MM.1S (cell line): ENCODE measurements around the gene CADM2.

Experiments used
- DNase-seq: peaks from one replicate; pipeline ENCODE4 v3.0.0-alpha.2; 2015
- H2AFZ ChIP-seq: fragments of 300-600 bp; sonication (generic); 2 replicates; pipeline ENCODE4 v1.6.0; 2016; ENCODE audit warnings: antibody characterized with exemption, low read length
- H3F3A ChIP-seq: fragments of 300-600 bp; sonication (generic); 2 replicates; pipeline ENCODE4 v1.6.1; 2016; ENCODE audit warnings: mild to moderate bottlenecking, antibody characterized with exemption, low read length, moderate library complexity, mixed read lengths; ENCODE audit not compliant: insufficient read depth
- H3K27ac ChIP-seq: fragments of 300-600 bp; sonication (generic); 2 replicates; pipeline ENCODE4 v1.5.1; 2016; ENCODE audit warnings: mild to moderate bottlenecking, low read length
- H3K27me3 ChIP-seq: fragments of 300-600 bp; sonication (generic); replicated peaks from 2 replicates; pipeline ENCODE4 v1.6.0; 2016; ENCODE audit warnings: low read length; ENCODE audit not compliant: insufficient read depth
- H3K36me3 ChIP-seq: fragments of 300-600 bp; sonication (generic); replicated peaks from 2 replicates; pipeline ENCODE4 v1.6.1; 2016; ENCODE audit warnings: mild to moderate bottlenecking, low read length, mixed read lengths; ENCODE audit not compliant: insufficient read depth
- H3K4me1 ChIP-seq: fragments of 300-600 bp; sonication (generic); 2 replicates; pipeline ENCODE4 v1.6.1; 2016; ENCODE audit warnings: low read length, mixed read lengths
- H3K4me2 ChIP-seq: fragments of 300-600 bp; sonication (generic); 2 replicates; pipeline ENCODE4 v1.6.0; 2016; ENCODE audit warnings: low read depth, low read length
- H3K4me3 ChIP-seq: fragments of 300-600 bp; sonication (generic); 2 replicates; pipeline ENCODE4 v1.5.1; 2016; ENCODE audit warnings: low read length, mixed read lengths
- H3K79me2 ChIP-seq: fragments of 300-600 bp; sonication (generic); 2 replicates; pipeline ENCODE4 v1.6.1; 2016; ENCODE audit warnings: mixed run types, low read length, mixed read lengths
- H3K9ac ChIP-seq: fragments of 300-600 bp; sonication (generic); 2 replicates; pipeline ENCODE4 v1.6.1; 2016; ENCODE audit warnings: low read length, mixed read lengths
- H3K9me2 ChIP-seq: fragments of 300-600 bp; sonication (generic); replicated peaks from 2 replicates; pipeline ENCODE4 v1.6.1; 2016; ENCODE audit warnings: mild to moderate bottlenecking, low read length, mixed read lengths; ENCODE audit not compliant: insufficient read depth
- H3K9me3 ChIP-seq: fragments of 300-600 bp; sonication (generic); replicated peaks from 2 replicates; pipeline ENCODE4 v1.6.1; 2016; ENCODE audit warnings: mild to moderate bottlenecking, low read length, mixed read lengths; ENCODE audit not compliant: insufficient read depth
- H4K20me1 ChIP-seq: fragments of 300-600 bp; sonication (generic); 2 replicates; pipeline ENCODE4 v1.6.1; 2016; ENCODE audit warnings: mild to moderate bottlenecking, low read length, moderate library complexity, mixed read lengths; ENCODE audit not compliant: insufficient read depth
- CTCF ChIP-seq: fragments of 300-600 bp; sonication (generic); IDR thresholded peaks from 2 replicates; pipeline ENCODE4 v1.5.1; 2016; ENCODE audit warnings: antibody characterized with exemption, low read length, mixed read lengths
- EZH2 ChIP-seq: fragments of 300-600 bp; sonication (generic); optimal IDR thresholded peaks from 2 replicates; pipeline ENCODE3; 2017; ENCODE audit warnings: low read depth, mild to moderate bottlenecking, antibody characterized with exemption, low read length, mixed read lengths
- EZH2phosphoT487 ChIP-seq: fragments of 300-600 bp; sonication (generic); IDR thresholded peaks from 2 replicates; pipeline ENCODE4 v1.6.1; 2018; ENCODE audit warnings: antibody characterized with exemption, low read length

The CADM2 gene

GRCh38 chr3:85525264-85525663 lies 566.5 kb downstream of the CADM2 start:
- Histone ChIP-seq H3F3A (no peaks in the 10 kb centered on the region), H3K4me2 (no peak overlapping the region), H3K4me1 (no peaks in the 10 kb centered on the region), H3K9me2 (no peaks in the 10 kb centered on the region), H3K27me3 (no peaks in the 10 kb centered on the region), H3K27ac (no peak overlapping the region), H3K9ac (no peak overlapping the region), H4K20me1 (no peaks in the 10 kb centered on the region), H3K9me3 (no peaks in the 10 kb centered on the region), H3K79me2 (no peaks in the 10 kb centered on the region), H3K4me3 (no peak overlapping the region), H3K36me3 (no peaks in the 10 kb centered on the region), H2AFZ (no peak overlapping the region)
- TF ChIP-seq EZH2phosphoT487: no peak
- TF ChIP-seq EZH2: no peak
- no peak for TF ChIP-seq CTCF
- DNase-seq: no peak

- Histone ChIP-seq H4K20me1 (no peaks in the 10 kb centered on the region), H3K9ac (no peak overlapping the region), H3K36me3 (no peaks in the 10 kb centered on the region), H3K27me3 (no peaks in the 10 kb centered on the region), H3F3A (no peaks in the 10 kb centered on the region), H3K9me3 (no peaks in the 10 kb centered on the region), H2AFZ (no peak overlapping the region), H3K79me2 (no peaks in the 10 kb centered on the region), H3K27ac (no peak overlapping the region), H3K4me1 (no peaks in the 10 kb centered on the region), H3K4me2 (no peak overlapping the region), H3K9me2 (no peaks in the 10 kb centered on the region), H3K4me3 (no peak overlapping the region)
- TF ChIP-seq EZH2phosphoT487 (no peak), CTCF (no peak), EZH2 (no peak)
- DNase-seq: no peak
Measured at GRCh38 chr3:85533586-85533985, 574.8 kb downstream of the CADM2 start.

- no peaks in the 10 kb centered on the region for H3K27me3 ChIP-seq
- H3K36me3 ChIP-seq: no peaks in the 10 kb centered on the region
- H2AFZ ChIP-seq: no peak overlapping the region
- no peak overlapping the region for H3K9ac ChIP-seq
- H3K4me3 ChIP-seq: no peak overlapping the region
- TF ChIP-seq CTCF: no peak
- TF ChIP-seq EZH2: no peak
- no peak for TF ChIP-seq EZH2phosphoT487
- no peaks in the 10 kb centered on the region for H3F3A ChIP-seq
- no peaks in the 10 kb centered on the region for H3K9me3 ChIP-seq
- no peaks in the 10 kb centered on the region for H3K9me2 ChIP-seq
- DNase-seq: no peak
- no peaks in the 10 kb centered on the region for H3K4me1 ChIP-seq
- H3K4me2 ChIP-seq: no peak overlapping the region
- H3K79me2 ChIP-seq: no peaks in the 10 kb centered on the region
- no peak overlapping the region for H3K27ac ChIP-seq
- no peaks in the 10 kb centered on the region for H4K20me1 ChIP-seq
Measured at GRCh38 chr3:85535517-85535916, 576.7 kb downstream of the CADM2 start.
